Measurements from ENCODE around the gene SPAG16. TPM values are rescaled to one million over a fixed set of nuclear protein-coding genes. Genes with fewer than 3 reads are reported as not detected.

The SPAG16 gene
- total RNA-seq, 1 experiment from 2014 or later = 30.0 TPM

DNA sequence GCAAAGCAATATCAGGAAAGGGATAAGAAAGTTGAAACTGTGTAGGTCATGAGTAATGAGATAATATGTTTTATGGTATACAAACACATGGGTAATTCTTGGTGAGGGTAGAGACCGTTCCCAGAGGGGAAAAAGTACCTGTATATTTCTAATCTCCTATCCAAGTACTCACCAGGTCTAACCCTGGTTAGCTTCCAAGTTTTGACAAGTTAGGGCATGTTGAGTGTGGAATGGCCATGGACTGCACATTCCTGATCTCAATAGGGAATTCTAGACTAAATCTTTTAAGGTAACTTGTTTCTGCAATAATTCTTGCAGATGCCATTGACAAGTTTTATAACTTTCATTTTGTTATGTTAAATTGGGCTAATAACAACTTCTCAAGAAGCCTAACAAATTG lies 216.6 kb downstream of the SPAG16 start:
- no peak overlapping the region for H3K27ac ChIP-seq
- TF ChIP-seq EZH2 (IDR thresholded peaks at IDR 0.05; ENCODE audit: low read depth) = no peak
- TF ChIP-seq, protein P1, sequence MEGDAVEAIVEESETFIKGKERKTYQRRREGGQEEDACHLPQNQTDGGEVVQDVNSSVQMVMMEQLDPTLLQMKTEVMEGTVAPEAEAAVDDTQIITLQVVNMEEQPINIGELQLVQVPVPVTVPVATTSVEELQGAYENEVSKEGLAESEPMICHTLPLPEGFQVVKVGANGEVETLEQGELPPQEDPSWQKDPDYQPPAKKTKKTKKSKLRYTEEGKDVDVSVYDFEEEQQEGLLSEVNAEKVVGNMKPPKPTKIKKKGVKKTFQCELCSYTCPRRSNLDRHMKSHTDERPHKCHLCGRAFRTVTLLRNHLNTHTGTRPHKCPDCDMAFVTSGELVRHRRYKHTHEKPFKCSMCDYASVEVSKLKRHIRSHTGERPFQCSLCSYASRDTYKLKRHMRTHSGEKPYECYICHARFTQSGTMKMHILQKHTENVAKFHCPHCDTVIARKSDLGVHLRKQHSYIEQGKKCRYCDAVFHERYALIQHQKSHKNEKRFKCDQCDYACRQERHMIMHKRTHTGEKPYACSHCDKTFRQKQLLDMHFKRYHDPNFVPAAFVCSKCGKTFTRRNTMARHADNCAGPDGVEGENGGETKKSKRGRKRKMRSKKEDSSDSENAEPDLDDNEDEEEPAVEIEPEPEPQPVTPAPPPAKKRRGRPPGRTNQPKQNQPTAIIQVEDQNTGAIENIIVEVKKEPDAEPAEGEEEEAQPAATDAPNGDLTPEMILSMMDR (conservative IDR thresholded peaks at IDR 0.05) = no peak
- no TSS peak for BruUV-seq (replicated peaks)
- no peaks in the 10 kb centered on the region for H3K9me2 ChIP-seq (ENCODE audit: insufficient read depth)
- no peak overlapping the region for H2AFZ ChIP-seq
- no peaks in the 10 kb centered on the region for H3K4me1 ChIP-seq (replicated peaks; ENCODE audit: insufficient read depth)
- intact Hi-C loops (cut with micrococcal nuclease; ENCODE audit: unreplicated experiment) = no loop called here
- no peaks in the 10 kb centered on the region for H3K9me3 ChIP-seq (ENCODE audit: insufficient read depth, low read depth)
- H3K4me3 ChIP-seq = no peak overlapping the region
- H3K27me3 ChIP-seq (ENCODE audit: insufficient read depth, low read depth) = no peaks in the 10 kb centered on the region
- H3K4me2 ChIP-seq = no peak overlapping the region
- no peaks in the 10 kb centered on the region for H3K36me3 ChIP-seq (ENCODE audit: low read depth)
- CTCF ChIA-PET = no interaction called here
- no peaks in the 10 kb centered on the region for H3F3A ChIP-seq (ENCODE audit: insufficient read depth, low read depth)
- H3K79me2 ChIP-seq (ENCODE audit: low read depth) = no peaks in the 10 kb centered on the region
- POLR2A ChIA-PET (ENCODE audit: unreplicated experiment) = no interaction called here
- no peaks in the 10 kb centered on the region for H4K20me1 ChIP-seq (ENCODE audit: insufficient read depth)
- DNase-seq = no peak

DNA sequence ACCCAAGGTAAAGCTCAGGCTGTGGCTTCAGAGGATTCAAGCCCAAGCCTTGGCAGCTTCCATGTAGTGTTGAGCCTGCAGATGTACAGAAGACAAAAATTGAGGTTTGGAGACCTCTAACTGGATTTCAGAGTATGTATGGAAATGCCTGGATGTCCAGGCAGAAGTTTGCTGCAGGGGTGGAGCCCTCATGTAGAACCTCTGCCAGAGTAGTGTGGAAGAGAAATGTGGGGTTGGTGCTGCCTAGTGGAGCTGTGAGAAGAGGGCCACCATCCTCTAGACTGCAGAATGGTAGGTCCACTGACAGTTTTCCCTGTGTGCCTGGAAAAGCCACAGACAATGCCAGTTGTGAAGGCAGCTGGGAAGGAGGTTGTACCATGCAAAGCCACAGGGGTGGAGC lies 239.9 kb downstream of the SPAG16 start:
- Histone ChIP-seq H2AFZ (no peak overlapping the region), H3F3A (ENCODE audit: insufficient read depth, low read depth) (no peaks in the 10 kb centered on the region), H3K9me2 (ENCODE audit: insufficient read depth) (no peaks in the 10 kb centered on the region), H3K4me3 (no peak overlapping the region), H3K4me1 (replicated peaks; ENCODE audit: insufficient read depth) (no peaks in the 10 kb centered on the region), H3K9me3 (ENCODE audit: insufficient read depth, low read depth) (no peaks in the 10 kb centered on the region), H3K79me2 (ENCODE audit: low read depth) (no peaks in the 10 kb centered on the region), H3K36me3 (ENCODE audit: low read depth) (no peaks in the 10 kb centered on the region), H3K27me3 (ENCODE audit: insufficient read depth, low read depth) (no peaks in the 10 kb centered on the region), H4K20me1 (ENCODE audit: insufficient read depth) (no peaks in the 10 kb centered on the region), H3K27ac (no peak overlapping the region), H3K4me2 (no peak overlapping the region)
- BruUV-seq (replicated peaks) = no TSS peak
- ChIA-PET POLR2A (ENCODE audit: unreplicated experiment) (no interaction called here), CTCF (no interaction called here)
- DNase-seq = no peak
- no peak for TF ChIP-seq EZH2 (IDR thresholded peaks at IDR 0.05; ENCODE audit: low read depth)
- TF ChIP-seq, protein P1 (conservative IDR thresholded peaks at IDR 0.05) = no peak
- intact Hi-C loops (cut with micrococcal nuclease; ENCODE audit: unreplicated experiment) = no loop called here

DNA sequence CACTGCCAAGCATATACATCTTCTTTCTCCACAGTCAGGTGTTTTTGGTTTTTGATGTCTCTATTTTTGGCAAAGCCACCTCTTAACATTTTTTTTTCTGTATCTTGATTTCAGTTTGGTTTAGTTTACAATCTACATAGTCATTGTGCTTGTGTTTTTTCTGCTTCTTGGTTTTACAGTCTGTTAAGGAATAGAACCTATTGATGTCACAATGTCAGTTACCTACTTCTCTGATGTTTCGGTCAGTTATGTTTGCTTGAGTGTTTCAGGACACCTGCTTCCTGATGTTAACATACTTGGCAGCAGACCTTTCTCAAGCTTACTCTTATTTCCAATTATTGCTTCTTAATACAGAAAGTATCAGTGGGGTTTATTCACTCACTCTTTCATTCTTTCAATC lies 253.3 kb downstream of the SPAG16 start:
- no peaks in the 10 kb centered on the region for H3K4me1 ChIP-seq (replicated peaks; ENCODE audit: insufficient read depth)
- no TSS peak for BruUV-seq (replicated peaks)
- DNase-seq = no peak
- no peaks in the 10 kb centered on the region for H3K9me3 ChIP-seq (ENCODE audit: insufficient read depth, low read depth)
- no peak overlapping the region for H2AFZ ChIP-seq
- no peak overlapping the region for H3K4me2 ChIP-seq
- H3K27ac ChIP-seq = no peak overlapping the region
- intact Hi-C loops (cut with micrococcal nuclease; ENCODE audit: unreplicated experiment) = no loop called here
- no peaks in the 10 kb centered on the region for H3F3A ChIP-seq (ENCODE audit: insufficient read depth, low read depth)
- no peak overlapping the region for H3K4me3 ChIP-seq
- no peaks in the 10 kb centered on the region for H4K20me1 ChIP-seq (ENCODE audit: insufficient read depth)
- no peaks in the 10 kb centered on the region for H3K9me2 ChIP-seq (ENCODE audit: insufficient read depth)
- H3K27me3 ChIP-seq (ENCODE audit: insufficient read depth, low read depth) = no peaks in the 10 kb centered on the region
- ChIA-PET POLR2A (ENCODE audit: unreplicated experiment) (no interaction called here), CTCF (no interaction called here)
- H3K36me3 ChIP-seq (ENCODE audit: low read depth) = no peaks in the 10 kb centered on the region
- no peak for TF ChIP-seq EZH2 (IDR thresholded peaks at IDR 0.05; ENCODE audit: low read depth)
- TF ChIP-seq, protein P1 (conservative IDR thresholded peaks at IDR 0.05) = no peak
- no peaks in the 10 kb centered on the region for H3K79me2 ChIP-seq (ENCODE audit: low read depth)

Measured in PC-9 (cell line).